Prostate gland (tissue), 2 donors: ENCODE measurements around the gene B3GNT5. TPM values are rescaled to one million over a fixed set of nuclear protein-coding genes. Genes with fewer than 3 reads are reported as not detected.

Experiments
- DNase-seq: peaks from one replicate; pipeline ENCODE4 v3.0.0-alpha.2; 2019; ENCODE audit warnings: low spot score
- H3K27ac ChIP-seq, 2 donors: fragments of 200-600 bp; sonication (generic); 2 replicates each; pipeline ENCODE4 v1.5.1; 2017 to 2019
- H3K27me3 ChIP-seq: fragments of 200-600 bp; sonication (generic); replicated peaks from 2 replicates; pipeline ENCODE4 v1.5.1; 2019; ENCODE audit not compliant: insufficient read depth
- H3K36me3 ChIP-seq, 2 donors: fragments of 200-600 bp; sonication (generic); 1 replicate in 1 of 2; 2 replicates in 1 of 2; pipeline versions ENCODE4 v1.5.1 to v1.8.1; 2017 to 2019
- H3K4me1 ChIP-seq: fragments of 200-600 bp; sonication (generic); replicated peaks from 2 replicates; pipeline ENCODE4 v1.5.1; 2019
- H3K4me3 ChIP-seq, 2 donors: fragments of 200-600 bp; sonication (generic); 2 replicates each; pipeline ENCODE4 v1.5.1; 2017 to 2019
- H3K9me3 ChIP-seq: fragments of 200-600 bp; sonication (generic); 2 replicates; pipeline ENCODE4 v1.5.1; 2017
- POLR2A ChIP-seq: fragments of 450-650 bp; IDR thresholded peaks from one replicate; pipeline ENCODE4 v1.6.1; 2016; ENCODE audit warnings: antibody characterized with exemption, mild to moderate bottlenecking
- POLR2AphosphoS5 ChIP-seq: sonication (generic); formaldehyde crosslinking; IDR thresholded peaks from one replicate; pipeline ENCODE4 v1.6.1; 2017; ENCODE audit warnings: antibody characterized with exemption
- WGBS: methylation state at CpG from one replicate; pipeline ENCODE4 v1.1.5; 2018; 5-methylcytosine and 5-hydroxymethylcytosine counted together
- intact Hi-C: fragments of 100-400 bp; cut with DNase I; formaldehyde crosslinking; loops from one replicate; pipeline ENCODE4 v1.14.2; 2022
- total RNA-seq, 2 donors: library from RNA; depleted of rRNA; stranded (reverse); fragments of >200 nt; gene quantifications; one replicate each; pipeline ENCODE4 v1.1.0, GENCODE V29; 2016
- TF ChIP-seq, protein P1 (sequence below), 4 experiments: fragments of 200-600 bp in 2 of 4; fragments of 450-650 bp in 2 of 4; sonication (generic) in 2 of 4; IDR thresholded peaks; 1 replicate in 3 of 4; 2 replicates in 1 of 4; pipeline ENCODE4 v1.5.1; 2016 to 2019; ENCODE audit warnings: antibody characterized with exemption in 4 of 4, mild to moderate bottlenecking in 2 of 4, moderate library complexity in 2 of 4

The B3GNT5 gene, protein sequence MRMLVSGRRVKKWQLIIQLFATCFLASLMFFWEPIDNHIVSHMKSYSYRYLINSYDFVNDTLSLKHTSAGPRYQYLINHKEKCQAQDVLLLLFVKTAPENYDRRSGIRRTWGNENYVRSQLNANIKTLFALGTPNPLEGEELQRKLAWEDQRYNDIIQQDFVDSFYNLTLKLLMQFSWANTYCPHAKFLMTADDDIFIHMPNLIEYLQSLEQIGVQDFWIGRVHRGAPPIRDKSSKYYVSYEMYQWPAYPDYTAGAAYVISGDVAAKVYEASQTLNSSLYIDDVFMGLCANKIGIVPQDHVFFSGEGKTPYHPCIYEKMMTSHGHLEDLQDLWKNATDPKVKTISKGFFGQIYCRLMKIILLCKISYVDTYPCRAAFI
- total RNA-seq, result 1 to 10 TPM; 5.9 to 7.2 TPM

DNA sequence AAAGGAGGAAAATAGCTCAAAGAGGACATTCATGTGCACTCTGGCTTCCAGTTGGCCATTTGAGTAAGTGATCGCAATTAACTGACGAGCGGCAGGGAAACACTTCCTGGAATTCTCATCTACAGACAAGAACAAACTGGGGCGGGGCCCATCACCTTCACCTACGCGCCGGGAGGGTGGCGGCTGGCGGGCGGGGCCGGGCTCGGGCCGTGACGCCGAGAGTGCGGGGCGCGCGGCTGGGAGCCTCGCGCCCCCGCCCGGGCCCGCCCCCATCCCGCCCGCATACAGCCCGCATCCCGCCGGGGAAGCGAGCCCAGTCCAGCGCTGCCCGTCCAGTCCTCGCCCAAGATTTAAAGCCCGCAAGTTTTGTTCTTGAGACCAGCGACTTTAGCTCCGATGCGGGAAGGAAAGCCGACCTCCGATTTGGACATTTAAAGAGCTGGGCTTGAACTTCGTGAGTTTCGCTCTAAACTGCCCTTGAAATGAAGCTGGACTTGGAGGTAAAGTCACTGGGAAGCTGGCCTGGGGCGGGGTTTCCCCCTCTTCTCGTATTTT, at the start of gene B3GNT5:
B3GNT5 (plus strand) TSS at position 281 of the 555 bp plus-strand sequence. CDS start 16,546 bp downstream, outside the sequence.
- no peaks in the 10 kb centered on the region for H3K36me3 ChIP-seq
- TF ChIP-seq POLR2AphosphoS5 (peak; percentile 66), POLR2A (peak; percentile 35)
- TF ChIP-seq, protein P1, sequence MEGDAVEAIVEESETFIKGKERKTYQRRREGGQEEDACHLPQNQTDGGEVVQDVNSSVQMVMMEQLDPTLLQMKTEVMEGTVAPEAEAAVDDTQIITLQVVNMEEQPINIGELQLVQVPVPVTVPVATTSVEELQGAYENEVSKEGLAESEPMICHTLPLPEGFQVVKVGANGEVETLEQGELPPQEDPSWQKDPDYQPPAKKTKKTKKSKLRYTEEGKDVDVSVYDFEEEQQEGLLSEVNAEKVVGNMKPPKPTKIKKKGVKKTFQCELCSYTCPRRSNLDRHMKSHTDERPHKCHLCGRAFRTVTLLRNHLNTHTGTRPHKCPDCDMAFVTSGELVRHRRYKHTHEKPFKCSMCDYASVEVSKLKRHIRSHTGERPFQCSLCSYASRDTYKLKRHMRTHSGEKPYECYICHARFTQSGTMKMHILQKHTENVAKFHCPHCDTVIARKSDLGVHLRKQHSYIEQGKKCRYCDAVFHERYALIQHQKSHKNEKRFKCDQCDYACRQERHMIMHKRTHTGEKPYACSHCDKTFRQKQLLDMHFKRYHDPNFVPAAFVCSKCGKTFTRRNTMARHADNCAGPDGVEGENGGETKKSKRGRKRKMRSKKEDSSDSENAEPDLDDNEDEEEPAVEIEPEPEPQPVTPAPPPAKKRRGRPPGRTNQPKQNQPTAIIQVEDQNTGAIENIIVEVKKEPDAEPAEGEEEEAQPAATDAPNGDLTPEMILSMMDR (IDR thresholded peaks at IDR 0.05), result no peak
- H3K4me3 ChIP-seq, result peak within 1 kb of the TSS; percentile 75 to 87
- intact Hi-C loops, result loop anchor here (5.0 to 10.0 kb wide), 2 partner anchors 61 to 512 kb away; no protein-coding TSS in a partner anchor
- 0% methylated on average over 36 of the region's 43 CpGs for WGBS
- DNase-seq, result peak; percentile 91
- no peaks in the 10 kb centered on the region for H3K9me3 ChIP-seq
- peak within 1 kb of the TSS; percentile 94 to 96 for H3K27ac ChIP-seq
- no peaks in the 10 kb centered on the region for H3K4me1 ChIP-seq
- H3K27me3 ChIP-seq, result no peaks in the 10 kb centered on the region

DNA sequence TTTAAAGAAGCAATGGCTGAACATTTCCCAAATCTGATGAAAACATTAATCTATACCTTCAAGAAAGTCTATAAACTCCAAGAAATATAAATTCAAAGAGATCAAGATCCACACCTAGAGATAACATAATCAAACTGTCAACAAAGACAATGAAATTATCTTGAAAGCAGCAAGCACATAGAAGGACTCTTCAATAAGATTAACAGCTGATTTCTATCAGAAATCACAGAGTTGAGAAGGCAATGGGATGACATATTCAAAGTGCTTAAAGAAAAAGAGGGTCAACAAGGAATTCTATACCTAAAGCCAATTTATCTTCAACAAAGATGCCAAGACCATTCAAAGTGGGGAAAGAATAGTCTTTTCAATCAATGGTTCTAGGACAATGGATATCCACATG, 49.4 kb upstream of the B3GNT5 start:
- intact Hi-C loops, result no loop called here
- Histone ChIP-seq H3K4me3 (no peak overlapping the region), H3K27me3 (no peaks in the 10 kb centered on the region), H3K4me1 (no peaks in the 10 kb centered on the region), H3K27ac (no peak overlapping the region), H3K9me3 (no peaks in the 10 kb centered on the region), H3K36me3 (no peaks in the 10 kb centered on the region)
- TF ChIP-seq, protein P1 (IDR thresholded peaks at IDR 0.05), result no peak
- TF ChIP-seq POLR2AphosphoS5 (no peak), POLR2A (no peak)
- no peak for DNase-seq

DNA sequence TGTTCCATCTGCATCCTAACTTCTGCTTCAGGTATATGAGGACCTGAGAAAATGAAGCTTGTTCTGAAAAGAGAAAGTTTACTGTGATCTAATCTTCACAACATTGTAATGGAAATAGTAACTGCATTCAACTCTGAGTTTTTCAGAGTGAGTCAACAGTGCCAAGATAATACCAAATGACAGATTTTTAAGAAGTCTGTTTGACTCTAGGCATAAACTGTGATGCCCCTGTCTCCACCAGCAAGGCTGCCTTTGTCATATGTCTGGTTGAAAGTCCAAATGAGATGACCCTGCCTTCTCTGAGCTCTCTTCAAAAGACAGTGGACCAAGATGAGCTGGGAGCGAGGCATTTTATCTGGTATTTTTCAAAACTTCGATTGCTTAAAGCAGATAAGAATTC, 44.8 kb upstream of the B3GNT5 start:
- H3K27me3 ChIP-seq, result no peaks in the 10 kb centered on the region
- no peaks in the 10 kb centered on the region for H3K9me3 ChIP-seq
- intact Hi-C loops, result no loop called here
- 78% methylated on average over 2 of the region's 2 CpGs for WGBS
- H3K36me3 ChIP-seq, result no peaks in the 10 kb centered on the region
- no peaks in the 10 kb centered on the region for H3K4me1 ChIP-seq
- H3K4me3 ChIP-seq, result no peak overlapping the region
- no peak overlapping the region for H3K27ac ChIP-seq
- TF ChIP-seq POLR2A, result no peak
- TF ChIP-seq POLR2AphosphoS5, result no peak
- TF ChIP-seq, protein P1 (IDR thresholded peaks at IDR 0.05), result no peak
- DNase-seq, result no peak

DNA sequence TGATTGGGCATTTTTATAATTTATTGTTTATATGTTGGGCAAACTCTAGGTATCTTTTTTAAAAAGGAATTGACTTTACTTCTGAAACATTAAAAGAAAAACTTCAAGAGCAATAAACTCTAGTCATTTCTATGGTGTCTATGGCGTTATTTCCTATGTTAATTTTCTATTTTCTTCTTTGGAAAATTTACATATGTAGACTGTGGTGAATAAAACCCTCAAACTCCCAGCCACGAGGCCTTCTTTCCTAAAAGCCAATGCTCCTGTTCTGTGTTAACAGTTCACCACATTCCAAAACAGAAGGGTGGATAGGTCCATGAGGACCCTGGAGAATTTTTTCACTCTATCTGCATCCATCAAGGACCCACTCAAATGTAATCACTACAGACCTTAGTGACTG, 44.3 kb upstream of the B3GNT5 start:
- H3K27me3 ChIP-seq, result no peaks in the 10 kb centered on the region
- no peaks in the 10 kb centered on the region for H3K9me3 ChIP-seq
- DNase-seq, result no peak

More for the DNA sequence above, 44.3 kb upstream of the B3GNT5 start:
- Histone ChIP-seq H3K4me3 (no peak overlapping the region), H3K27ac (no peak overlapping the region), H3K4me1 (no peaks in the 10 kb centered on the region), H3K36me3 (no peaks in the 10 kb centered on the region)
- intact Hi-C loops, result no loop called here
- 87% methylated on average over 2 of the region's 2 CpGs for WGBS
- TF ChIP-seq POLR2AphosphoS5 (no peak), POLR2A (no peak)
- TF ChIP-seq, protein P1 (IDR thresholded peaks at IDR 0.05), result no peak
